ENCODE results near the gene ACVR2B. TPM values are rescaled to one million over a fixed set of nuclear protein-coding genes. Genes with fewer than 3 reads are reported as not detected.
"Not testable (repeated sequence)": the region's sequence is repeated elsewhere in the genome, so short reads cannot be mapped to it uniquely, and the experiment has no call there.

Gene ACVR2B
- 5.1 and 6.3 TPM in 2 replicates for total RNA-seq (2014; rRNA removed; shearing (Covaris generic))
- polyA plus RNA-seq (2014; cell fraction: nucleus; rRNA removed) = 1.6 and 2.3 TPM in 2 replicates

GRCh38 chr3:38453075-38453912 is at the start of gene ACVR2B:
Gene ACVR2B (plus strand): TSS chr3:38453890. CDS start chr3:38454323, 433 bp downstream.
- peak; percentile 67 for DNase-seq (ENCODE audit: extremely low read depth, low read depth)

- no peak for DNase-seq (ENCODE audit: extremely low read depth, low read depth)
Measured at GRCh38 chr3:38404286-38404685, 49.4 kb upstream of the ACVR2B start.

- DNase-seq (ENCODE audit: extremely low read depth, low read depth) = no peak
Measured at GRCh38 chr3:38411591-38411990, 42.1 kb upstream of the ACVR2B start.

- DNase-seq (ENCODE audit: extremely low read depth, low read depth) = not testable (repeated sequence)
Measured at GRCh38 chr3:38420758-38421157, 32.9 kb upstream of the ACVR2B start.

- DNase-seq (ENCODE audit: extremely low read depth, low read depth) = no peak
Measured at GRCh38 chr3:38421679-38422336, 31.9 kb upstream of the ACVR2B start.

- DNase-seq (ENCODE audit: extremely low read depth, low read depth) = not testable (repeated sequence)
Measured at GRCh38 chr3:38426798-38427426, 26.8 kb upstream of the ACVR2B start.

GRCh38 chr3:38432871-38433658 is 20.6 kb upstream of the ACVR2B start:
- DNase-seq (ENCODE audit: extremely low read depth, low read depth) = not testable (repeated sequence)

- DNase-seq (ENCODE audit: extremely low read depth, low read depth) = not testable (repeated sequence)
Measured at GRCh38 chr3:38433661-38434060, 20.0 kb upstream of the ACVR2B start.

- not testable (repeated sequence) for DNase-seq (ENCODE audit: extremely low read depth, low read depth)
Measured at GRCh38 chr3:38438436-38439069, 15.1 kb upstream of the ACVR2B start.

GRCh38 chr3:38443205-38443604 is 10.5 kb upstream of the ACVR2B start:
- DNase-seq (ENCODE audit: extremely low read depth, low read depth) = not testable (repeated sequence)

GRCh38 chr3:38446085-38446686 is 7.5 kb upstream of the ACVR2B start:
- no peak for DNase-seq (ENCODE audit: extremely low read depth, low read depth)

- DNase-seq (ENCODE audit: extremely low read depth, low read depth) = no peak
Measured at GRCh38 chr3:38446812-38447211, 6.9 kb upstream of the ACVR2B start.

GRCh38 chr3:38450853-38451252 is 2.8 kb upstream of the ACVR2B start:
- no peak for DNase-seq (ENCODE audit: extremely low read depth, low read depth)

GRCh38 chr3:38453913-38454177 is 155 bp downstream of the ACVR2B start:
- no peak for DNase-seq (ENCODE audit: extremely low read depth, low read depth)

GRCh38 chr3:38454178-38454883 is 641 bp downstream of the ACVR2B start:
- DNase-seq (ENCODE audit: extremely low read depth, low read depth) = no peak

GRCh38 chr3:38454884-38455638 is 1.4 kb downstream of the ACVR2B start:
- DNase-seq (ENCODE audit: extremely low read depth, low read depth) = peak; percentile 28

- DNase-seq (ENCODE audit: extremely low read depth, low read depth) = no peak
Measured at GRCh38 chr3:38455639-38456430, 2.1 kb downstream of the ACVR2B start.
